Duodenal mucosa (tissue), 2 donors: ENCODE measurements around the gene SPTBN2.

Experiments used
- H3K27ac ChIP-seq: one replicate; pipeline ENCODE4 v1.7.0; 2013; ENCODE audit warnings: low read depth, low read length
- H3K27me3 ChIP-seq, 2 donors: one replicate each; pipeline ENCODE4 v1.7.0; 2013; ENCODE audit warnings: low read length in 2 of 2, control low read depth in 1 of 2; ENCODE audit not compliant: insufficient read depth in 2 of 2, control insufficient read depth in 1 of 2
- H3K36me3 ChIP-seq, 2 donors: one replicate each; pipeline ENCODE4 v1.7.0; 2013; ENCODE audit warnings: low read length in 2 of 2, control low read depth in 1 of 2; ENCODE audit not compliant: insufficient read depth in 2 of 2, control insufficient read depth in 1 of 2
- H3K4me1 ChIP-seq, 2 donors: one replicate each; pipeline ENCODE4 v1.7.0; 2013; ENCODE audit warnings: low read length in 2 of 2, control low read depth in 1 of 2; ENCODE audit not compliant: insufficient read depth in 2 of 2, control insufficient read depth in 1 of 2
- H3K4me3 ChIP-seq, 2 donors: one replicate each; pipeline ENCODE4 v1.7.0; 2013; ENCODE audit warnings: low read length in 2 of 2, low read depth in 1 of 2
- H3K9ac ChIP-seq, 2 donors: one replicate each; pipeline ENCODE4 v1.7.0; 2013; ENCODE audit warnings: low read length in 2 of 2, low read depth in 1 of 2
- H3K9me3 ChIP-seq, 2 donors: one replicate each; pipeline ENCODE4 v1.7.0; 2013; ENCODE audit warnings: low read length in 2 of 2, control low read depth in 1 of 2; ENCODE audit not compliant: control insufficient read depth in 1 of 2

Gene SPTBN2

DNA sequence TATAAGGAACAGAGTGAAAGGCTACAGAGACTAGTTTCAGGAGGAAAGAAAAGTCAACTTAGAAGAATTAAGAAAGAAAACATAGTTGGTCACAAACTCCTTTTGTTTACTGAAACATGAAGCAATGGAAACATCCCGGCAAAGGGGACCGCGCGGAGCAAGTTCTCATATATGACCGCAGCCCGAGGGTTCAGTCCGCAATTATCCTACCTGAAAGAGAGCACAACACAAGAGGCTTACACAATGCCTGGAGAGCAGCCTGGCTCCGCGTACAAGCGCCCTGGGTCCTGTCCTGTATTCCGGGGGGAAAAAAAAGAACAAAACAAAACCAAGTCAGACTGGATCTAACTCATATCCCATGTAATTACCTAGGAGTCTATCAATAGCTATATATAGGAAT is 63.6 kb downstream of the SPTBN2 start:
- Histone ChIP-seq H3K36me3 (peaks cover 32 to 51% of the 10 kb centered on the region in 2 donors), H3K4me1 (no peaks in the 10 kb centered on the region), H3K9ac (no peak overlapping the region), H3K4me3 (no peak overlapping the region), H3K9me3 (no peaks in the 10 kb centered on the region), H3K27ac (no peak overlapping the region), H3K27me3 (no peaks in the 10 kb centered on the region)

DNA sequence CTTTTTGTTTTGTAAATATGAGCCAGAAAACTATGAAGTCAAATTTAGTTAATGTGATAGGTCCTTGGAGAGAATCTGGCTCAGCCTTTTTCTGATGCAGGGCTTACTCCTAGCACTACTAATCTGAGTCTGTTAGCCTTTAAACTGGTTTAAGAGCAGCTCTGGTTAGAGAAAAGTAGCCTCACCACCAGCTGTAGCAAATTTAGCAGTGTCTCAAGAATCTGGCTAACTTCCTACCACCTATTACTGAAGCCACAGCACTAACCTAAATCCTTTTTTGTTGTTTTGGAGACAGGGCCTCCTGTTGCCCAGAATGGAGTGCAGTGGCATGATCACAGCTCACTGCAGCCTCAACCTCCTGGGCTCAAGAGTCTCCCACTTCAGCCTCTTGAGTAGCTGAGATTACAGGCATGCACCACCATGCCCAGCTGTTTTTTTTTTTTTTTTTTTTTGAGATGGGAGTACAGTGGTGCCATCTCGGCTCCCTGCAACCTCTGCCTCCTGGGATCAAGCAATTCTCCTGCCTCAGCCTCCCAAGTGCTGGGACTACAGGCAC is 65.2 kb downstream of the SPTBN2 start:
- no peak overlapping the region for H3K9ac ChIP-seq
- H3K4me3 ChIP-seq, result no peak overlapping the region
- peaks cover 32 to 47% of the 10 kb centered on the region in 2 donors for H3K36me3 ChIP-seq
- no peaks in the 10 kb centered on the region for H3K27me3 ChIP-seq
- H3K9me3 ChIP-seq, result no peaks in the 10 kb centered on the region
- no peak overlapping the region for H3K27ac ChIP-seq
- no peaks in the 10 kb centered on the region for H3K4me1 ChIP-seq

DNA sequence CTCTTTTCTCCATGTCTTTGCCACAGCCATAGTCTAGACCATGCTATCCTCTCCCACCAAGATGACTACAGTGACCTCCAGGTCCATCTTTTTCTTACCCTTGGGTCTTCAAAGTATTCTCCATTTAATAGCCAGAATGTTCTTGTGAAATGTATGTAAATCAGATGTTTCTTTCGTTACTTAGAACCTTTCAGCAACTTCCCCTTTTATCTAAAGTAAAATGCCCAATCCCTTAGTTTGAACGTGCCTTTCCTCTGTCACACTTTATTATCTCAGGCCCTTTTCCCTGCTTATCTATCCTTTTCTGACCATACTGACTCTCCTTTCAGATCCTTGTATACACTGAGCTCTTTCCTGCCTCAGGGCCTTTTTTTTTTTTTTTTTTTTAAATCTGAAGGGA is 69.3 kb downstream of the SPTBN2 start:
- Histone ChIP-seq H3K4me1 (no peaks in the 10 kb centered on the region), H3K9ac (no peak overlapping the region), H3K4me3 (no peak overlapping the region), H3K27ac (no peak overlapping the region), H3K9me3 (no peaks in the 10 kb centered on the region), H3K27me3 (no peaks in the 10 kb centered on the region), H3K36me3 (peaks cover 11% of the 10 kb centered on the region in 2 donors)

DNA sequence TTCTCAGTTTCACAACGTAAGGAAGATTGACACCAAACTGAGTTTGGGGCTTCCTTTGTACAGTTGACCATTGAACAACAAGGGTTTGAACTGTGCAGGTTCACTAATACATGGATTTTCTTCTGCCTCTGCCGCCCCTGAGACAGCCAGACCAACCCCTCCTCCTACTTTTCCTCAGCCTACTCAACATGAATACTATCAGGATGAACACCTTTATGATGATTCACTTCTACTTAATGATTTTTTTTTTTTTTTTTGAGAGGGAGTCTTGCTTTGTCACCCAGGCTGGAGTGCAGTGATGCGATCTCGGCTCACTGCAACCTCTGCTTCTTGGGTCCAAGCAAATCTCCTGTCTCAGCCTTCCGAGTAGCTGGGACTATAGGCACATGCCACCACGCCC is 75.9 kb downstream of the SPTBN2 start:
- no peaks in the 10 kb centered on the region for H3K4me1 ChIP-seq
- no peaks in the 10 kb centered on the region for H3K9me3 ChIP-seq
- no peak overlapping the region for H3K27ac ChIP-seq
- H3K9ac ChIP-seq, result no peak overlapping the region
- H3K4me3 ChIP-seq, result no peak overlapping the region
- H3K36me3 ChIP-seq, result peaks cover 9 to 32% of the 10 kb centered on the region in 2 donors
- no peaks in the 10 kb centered on the region for H3K27me3 ChIP-seq

DNA sequence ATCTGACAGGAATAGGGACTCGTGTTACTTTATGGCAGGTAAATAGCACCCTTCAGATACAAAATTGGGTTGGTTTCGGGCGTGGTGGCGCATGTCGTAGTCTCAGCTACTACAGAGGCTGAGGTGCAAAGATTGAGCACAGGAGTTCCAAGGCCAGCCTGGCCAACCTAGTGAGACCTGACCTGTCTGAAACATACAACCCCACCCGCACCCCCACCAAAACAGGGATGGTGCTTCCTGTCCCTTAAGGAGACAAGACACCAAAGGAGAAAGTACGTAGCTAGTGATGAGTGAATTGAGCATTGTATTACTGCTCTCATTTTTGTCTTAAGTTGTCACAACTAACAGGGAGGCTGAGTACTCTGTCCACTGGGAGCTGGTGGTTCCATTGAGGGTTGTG is 76.4 kb downstream of the SPTBN2 start:
- peaks cover 9 to 32% of the 10 kb centered on the region in 2 donors for H3K36me3 ChIP-seq

DNA sequence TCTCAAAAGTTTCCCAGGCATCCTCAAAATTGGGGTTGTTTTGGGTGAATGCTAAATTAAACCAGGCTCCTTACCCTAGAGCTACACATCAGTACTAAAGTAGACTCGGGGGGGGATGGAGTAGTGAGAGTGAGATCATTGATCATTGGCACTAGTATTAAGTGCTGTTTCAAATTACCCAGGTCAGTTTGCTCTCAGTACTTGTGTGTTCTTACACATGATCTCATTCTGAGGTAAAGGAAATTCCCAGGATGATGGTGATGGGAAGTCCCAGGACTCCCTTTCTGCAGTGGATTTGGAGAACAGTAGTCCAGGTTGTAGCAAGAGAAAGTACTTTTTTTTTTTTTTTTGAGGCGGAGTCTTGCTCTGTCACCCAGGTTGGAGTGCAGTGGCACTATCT is 78.0 kb downstream of the SPTBN2 start:
- no peaks in the 10 kb centered on the region for H3K27me3 ChIP-seq
- H3K27ac ChIP-seq, result no peak overlapping the region
- H3K36me3 ChIP-seq, result peaks cover 24 to 45% of the 10 kb centered on the region in 2 donors
- H3K4me1 ChIP-seq, result no peaks in the 10 kb centered on the region
- H3K9me3 ChIP-seq, result no peaks in the 10 kb centered on the region
- no peak overlapping the region for H3K4me3 ChIP-seq
- H3K9ac ChIP-seq, result no peak overlapping the region

More for the DNA sequence above, 76.4 kb downstream of the SPTBN2 start:
- H3K27ac ChIP-seq, result no peak overlapping the region
- no peak overlapping the region for H3K9ac ChIP-seq
- H3K9me3 ChIP-seq, result no peaks in the 10 kb centered on the region
- H3K4me1 ChIP-seq, result no peaks in the 10 kb centered on the region
- no peaks in the 10 kb centered on the region for H3K27me3 ChIP-seq
- H3K4me3 ChIP-seq, result no peak overlapping the region

DNA sequence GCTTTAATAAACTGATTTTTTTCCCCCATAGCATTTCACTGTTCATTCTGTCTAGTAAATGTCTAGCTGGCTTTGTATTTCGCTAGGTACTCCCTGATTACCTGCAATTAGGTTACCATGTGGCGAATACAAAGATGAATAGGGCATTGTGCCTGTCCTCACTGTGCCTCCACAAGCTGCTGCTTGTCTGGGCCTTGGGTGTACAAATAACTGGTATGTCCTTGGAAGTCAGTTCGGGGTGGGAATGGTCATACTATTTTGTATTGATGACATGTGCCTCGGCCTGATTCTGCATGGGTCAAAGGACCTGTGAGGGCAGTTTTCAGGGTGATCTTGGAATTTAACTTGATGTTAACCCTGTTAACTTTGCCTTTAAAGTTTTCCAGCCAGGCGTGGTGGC is 79.1 kb downstream of the SPTBN2 start:
- Histone ChIP-seq H3K27ac (no peak overlapping the region), H3K4me3 (no peak overlapping the region), H3K27me3 (no peaks in the 10 kb centered on the region), H3K36me3 (peaks cover 33 to 56% of the 10 kb centered on the region in 2 donors), H3K4me1 (peaks cover 5% of the 10 kb centered on the region in 2 donors), H3K9ac (no peak overlapping the region), H3K9me3 (no peaks in the 10 kb centered on the region)

DNA sequence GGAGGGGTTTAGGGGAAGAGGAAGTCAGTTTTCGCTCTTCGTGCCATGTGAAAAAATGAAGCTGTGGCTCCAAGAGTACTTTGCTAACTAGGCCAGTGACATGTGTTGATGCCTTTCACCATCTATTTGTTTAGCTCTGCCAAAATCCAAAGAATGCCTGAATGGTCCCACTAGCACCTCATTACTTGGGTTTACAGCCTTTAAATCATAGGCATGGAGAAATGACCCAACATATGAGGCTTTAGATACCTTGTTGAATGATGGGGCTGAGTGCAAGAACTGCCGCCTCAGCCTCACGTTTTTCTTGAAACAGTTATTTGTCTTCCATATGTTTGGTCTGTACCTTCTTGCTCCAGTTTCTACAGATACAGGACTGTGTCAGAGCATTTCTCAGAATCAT is 82.2 kb downstream of the SPTBN2 start:
- H3K36me3 ChIP-seq, result peaks cover 47 to 74% of the 10 kb centered on the region in 2 donors
- no peaks in the 10 kb centered on the region for H3K9me3 ChIP-seq
- no peak overlapping the region for H3K9ac ChIP-seq
- H3K4me3 ChIP-seq, result no peak overlapping the region
- no peak overlapping the region for H3K27ac ChIP-seq
- no peaks in the 10 kb centered on the region for H3K27me3 ChIP-seq
- peaks cover 33 to 34% of the 10 kb centered on the region in 2 donors for H3K4me1 ChIP-seq

DNA sequence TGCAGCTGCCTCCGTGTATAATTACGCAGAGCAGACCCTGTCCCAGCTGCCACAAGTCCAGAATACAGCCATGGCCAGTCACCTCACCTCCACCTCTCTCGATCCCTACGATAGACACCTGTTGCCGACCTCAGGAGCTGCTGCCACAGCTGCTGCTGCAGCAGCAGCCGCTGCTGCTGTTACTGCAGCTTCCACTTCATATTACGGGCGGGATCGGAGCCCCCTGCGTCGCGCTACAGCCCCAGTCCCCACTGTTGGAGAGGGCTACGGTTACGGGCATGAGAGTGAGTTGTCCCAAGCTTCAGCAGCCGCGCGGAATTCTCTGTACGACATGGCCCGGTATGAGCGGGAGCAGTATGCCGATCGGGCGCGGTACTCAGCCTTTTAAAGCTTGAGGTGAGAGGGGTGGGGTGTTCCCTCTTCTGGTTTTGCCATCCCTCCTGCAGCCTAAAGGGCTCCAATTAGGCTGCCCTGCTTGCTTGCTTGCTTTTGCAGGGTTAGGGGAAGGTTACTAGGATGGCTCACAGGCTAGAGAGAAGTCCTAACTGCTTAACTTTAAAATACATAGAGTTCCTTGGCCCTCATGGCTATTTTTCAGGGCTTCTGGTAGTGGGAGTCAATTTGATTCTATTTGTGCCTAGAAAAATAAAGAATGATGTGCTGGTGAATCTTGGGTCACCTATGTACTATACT is 85.1 kb downstream of the SPTBN2 start:
- Histone ChIP-seq H3K9me3 (no peaks in the 10 kb centered on the region), H3K27ac (no peak overlapping the region), H3K4me3 (no peak overlapping the region), H3K27me3 (no peaks in the 10 kb centered on the region), H3K36me3 (peaks cover 39 to 76% of the 10 kb centered on the region in 2 donors), H3K9ac (no peak overlapping the region), H3K4me1 (peaks cover 56 to 60% of the 10 kb centered on the region in 2 donors)

DNA sequence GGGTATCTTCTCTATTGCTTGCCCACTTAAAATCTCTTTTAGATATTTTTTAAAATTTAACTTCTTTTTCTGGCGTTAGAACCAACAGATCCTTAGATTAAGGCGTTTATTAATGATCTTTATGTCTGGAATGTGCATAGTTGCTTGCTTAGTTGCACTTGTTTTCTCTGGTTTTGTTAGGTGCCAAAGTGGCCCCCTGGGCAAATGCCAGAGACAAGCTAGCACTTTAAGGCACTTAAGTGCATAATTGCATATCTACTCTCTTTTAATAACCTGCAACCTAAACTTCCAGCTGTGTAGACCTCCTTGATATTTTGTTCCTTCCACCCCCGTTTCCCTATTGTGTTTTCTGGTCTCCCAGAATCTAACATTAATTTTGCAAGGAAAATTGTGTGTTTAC is 87.2 kb downstream of the SPTBN2 start:
- H3K27ac ChIP-seq, result no peak overlapping the region
- H3K4me3 ChIP-seq, result peak overlapping the region; percentile 60 to 95
- peaks cover 30 to 68% of the 10 kb centered on the region in 2 donors for H3K36me3 ChIP-seq
- H3K9me3 ChIP-seq, result no peaks in the 10 kb centered on the region
- H3K27me3 ChIP-seq, result no peaks in the 10 kb centered on the region
- peaks cover 66 to 69% of the 10 kb centered on the region in 2 donors for H3K4me1 ChIP-seq
- no peak overlapping the region for H3K9ac ChIP-seq
